Activated CD4-positive, alpha-beta T cell treated with anti-CD3 and anti-CD28 coated beads, Interleukin-10, Interleukin-2, amounts not matched to agents 100 ng/mL and 50 ng/mL, durations not matched to agents 16 hours and 8 hours (primary cell): ENCODE measurements around the gene TMOD3.

Source experiments
- DNase-seq: peaks from one replicate; pipeline ENCODE4 v3.0.0-alpha.2; 2020

The TMOD3 gene

DNA sequence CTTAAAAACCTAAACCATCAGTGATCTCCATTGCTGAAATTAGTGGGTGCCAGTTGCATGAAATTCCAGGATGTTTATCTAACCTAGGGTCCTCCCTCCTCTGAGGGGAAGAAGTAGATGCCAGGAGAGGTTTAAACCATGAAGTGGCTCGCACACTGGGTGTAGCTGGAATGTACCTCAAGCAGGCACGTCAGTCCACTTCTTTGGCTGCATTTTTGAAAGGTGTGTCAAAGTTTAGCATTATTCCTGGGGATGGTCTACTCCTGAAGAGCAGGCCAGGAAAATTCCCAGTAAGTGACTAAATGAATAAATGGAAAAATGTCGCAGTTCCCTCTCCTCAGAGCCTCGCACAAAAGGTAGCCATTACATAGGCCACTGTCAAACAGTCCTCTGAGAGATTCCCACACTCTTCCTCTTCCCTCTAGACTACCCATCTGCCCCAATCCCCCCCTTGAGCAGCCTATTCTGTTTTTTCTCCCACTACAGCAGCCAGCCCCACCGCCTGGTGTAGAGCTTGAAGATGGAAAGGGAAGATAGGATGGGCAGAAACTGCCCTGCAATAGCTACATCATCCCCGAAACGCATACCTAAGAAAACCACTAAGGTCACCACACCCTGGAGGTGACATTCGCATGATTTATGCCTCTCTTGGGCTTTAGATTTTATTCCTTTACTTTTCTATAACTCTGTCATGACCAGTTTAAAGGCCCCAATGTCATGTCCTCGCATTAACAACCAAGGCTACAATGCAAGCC, 655 bp upstream of the TMOD3 start:
- DNase-seq, result no peak

DNA sequence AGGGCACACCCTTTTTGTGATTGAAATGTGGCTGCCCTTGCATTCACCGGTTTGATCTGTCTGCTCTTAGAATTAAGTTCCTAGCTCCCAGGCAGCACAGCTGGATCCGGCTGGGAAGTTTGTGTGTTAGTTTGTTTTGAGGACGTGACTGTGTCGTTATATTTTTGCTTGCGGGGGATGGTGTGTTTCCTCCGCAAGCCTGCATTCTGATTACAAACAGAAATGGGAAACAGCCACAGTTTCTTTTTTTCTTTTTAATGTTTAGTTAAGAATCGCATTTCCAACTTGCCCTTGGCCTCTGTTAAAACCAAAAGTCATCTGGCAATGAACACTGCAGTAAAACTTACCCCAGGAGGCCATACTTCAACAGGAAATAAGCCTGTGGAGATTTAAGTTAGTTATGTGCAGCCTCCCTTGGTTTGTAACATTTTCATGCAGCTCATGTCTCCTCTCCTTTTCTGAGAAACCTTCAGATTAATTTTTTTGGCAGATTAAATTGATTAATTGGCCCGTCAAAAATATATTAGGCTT, 888 bp downstream of the TMOD3 start:
- peak; percentile 40 for DNase-seq

DNA sequence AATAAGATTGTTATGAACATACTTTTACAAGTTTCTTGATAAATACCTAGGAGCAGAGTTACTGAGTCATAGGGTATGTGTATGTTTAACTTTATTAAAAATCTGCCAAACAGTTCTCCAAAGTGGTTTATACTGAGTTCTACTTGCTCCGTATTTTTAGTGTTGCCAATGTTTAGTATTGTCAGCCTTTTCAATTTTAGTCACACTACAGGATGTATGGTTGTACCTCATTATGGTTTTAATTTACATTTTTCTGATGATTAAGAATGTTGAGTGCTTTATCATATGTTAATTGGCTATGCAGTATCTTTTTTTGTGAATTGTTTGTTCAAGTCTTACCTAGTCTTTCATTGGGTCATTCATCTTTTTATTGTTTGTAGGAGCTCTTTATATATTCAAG, 4.3 kb downstream of the TMOD3 start:
- peak; percentile 56 for DNase-seq

DNA sequence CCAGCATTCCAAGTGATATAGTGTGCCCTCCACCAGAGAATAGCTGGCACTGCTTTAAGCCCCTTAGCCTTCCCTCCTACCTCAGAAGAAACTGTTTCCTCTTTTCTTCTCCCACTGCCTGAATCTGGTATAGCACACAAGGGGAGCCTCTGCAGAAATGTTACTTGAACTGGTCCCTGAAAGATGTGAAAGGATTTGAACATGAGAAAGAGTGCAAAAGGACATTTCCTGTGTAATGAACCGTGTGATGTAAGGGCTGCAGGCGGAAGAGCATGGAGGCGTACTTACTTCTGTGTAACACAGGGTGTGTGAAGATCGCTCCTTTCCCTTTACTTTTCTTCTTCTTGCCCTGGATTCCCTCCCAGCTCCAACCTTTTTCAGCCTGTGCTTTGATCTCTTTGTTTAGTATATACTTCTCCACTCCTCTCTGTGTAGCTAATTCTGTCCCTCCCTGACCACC, 8.4 kb downstream of the TMOD3 start:
- peak; percentile 34 for DNase-seq

DNA sequence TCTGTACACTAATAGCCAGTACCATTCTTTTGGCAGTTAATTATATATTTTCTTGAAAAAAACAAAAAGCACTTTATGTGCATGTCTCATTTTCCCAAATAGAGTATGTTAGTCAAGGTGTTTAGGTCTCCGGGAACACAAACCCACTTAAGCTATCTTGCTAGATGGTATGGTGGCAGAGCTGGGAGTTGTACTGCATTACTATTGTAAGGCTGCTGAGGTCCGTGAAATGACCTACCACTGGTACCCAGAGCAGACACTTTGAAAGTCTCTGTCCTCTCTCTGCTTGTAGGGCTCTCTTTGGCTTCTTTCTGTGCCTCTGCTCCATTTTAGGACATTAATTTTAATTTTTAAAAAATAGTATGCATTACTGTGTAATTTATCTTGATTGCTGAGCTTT, 8.8 kb downstream of the TMOD3 start:
- DNase-seq, result no peak

DNA sequence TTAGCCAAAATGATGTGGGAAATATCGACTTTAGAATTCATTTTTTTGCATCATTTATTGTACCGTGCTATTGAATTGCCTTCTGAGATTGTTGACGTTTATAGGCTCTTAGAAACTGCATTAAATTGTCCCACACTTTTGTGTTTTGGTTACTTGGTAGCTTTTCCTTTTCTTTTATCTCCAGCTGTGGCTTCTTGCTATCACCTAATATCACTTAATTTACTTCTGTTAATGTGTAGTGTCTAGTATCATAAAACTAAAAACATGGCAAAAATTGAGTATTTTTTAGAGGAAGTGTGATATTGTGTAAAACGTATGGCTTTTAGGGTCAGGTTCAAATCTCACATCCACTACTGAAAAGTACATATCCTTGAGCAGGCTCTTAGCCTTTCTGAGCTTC, 11.2 kb downstream of the TMOD3 start:
- no peak for DNase-seq

DNA sequence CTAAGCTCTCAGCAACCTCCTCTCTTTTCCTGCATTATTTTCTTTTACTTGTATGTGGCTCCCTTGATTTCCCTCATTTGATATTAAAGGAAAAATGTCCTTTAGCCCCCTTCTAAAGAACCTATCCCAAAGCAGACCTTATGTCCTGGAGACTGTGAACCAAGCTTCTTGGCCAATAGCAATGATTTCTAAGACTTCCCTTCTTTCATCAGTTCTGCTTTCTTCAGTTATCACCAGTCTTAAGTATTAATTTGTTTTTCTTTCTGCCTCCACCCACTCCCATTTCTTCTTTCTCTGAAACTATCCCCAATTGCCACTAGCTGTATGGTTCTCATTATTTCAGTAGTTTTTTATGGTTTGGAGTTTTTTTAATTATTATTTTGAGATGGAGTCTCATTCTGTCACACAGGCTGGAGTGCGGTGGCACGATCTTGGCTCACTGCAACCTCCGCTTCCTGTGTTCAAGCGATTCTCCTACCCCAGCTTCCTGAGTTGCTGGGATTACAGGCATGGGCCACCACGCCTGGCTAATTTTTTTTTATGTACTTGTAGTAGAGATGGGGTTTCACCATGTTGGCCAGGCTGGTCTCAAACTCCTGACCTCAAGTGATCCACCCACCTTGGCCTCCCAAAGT, 12.1 kb downstream of the TMOD3 start:
- DNase-seq, result no peak

DNA sequence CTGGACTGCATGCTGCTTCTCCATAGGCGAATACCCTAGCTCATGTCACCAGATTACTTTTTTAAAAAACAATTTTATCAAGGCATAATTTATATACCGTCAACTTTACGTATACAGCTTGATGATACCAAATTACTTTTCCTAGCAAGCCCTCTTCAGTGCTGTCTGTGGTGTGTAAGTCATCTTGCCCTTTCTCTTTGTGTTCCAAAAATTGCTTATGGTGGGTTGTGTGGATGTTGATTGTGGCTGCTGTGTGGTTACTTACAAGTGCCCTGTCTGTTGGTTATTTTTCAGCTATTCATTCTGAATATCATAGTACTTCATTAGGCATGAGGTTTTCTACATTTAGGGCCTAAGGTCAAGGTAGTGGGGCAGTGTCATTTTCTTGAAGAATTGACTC, 12.8 kb downstream of the TMOD3 start:
- no peak for DNase-seq

DNA sequence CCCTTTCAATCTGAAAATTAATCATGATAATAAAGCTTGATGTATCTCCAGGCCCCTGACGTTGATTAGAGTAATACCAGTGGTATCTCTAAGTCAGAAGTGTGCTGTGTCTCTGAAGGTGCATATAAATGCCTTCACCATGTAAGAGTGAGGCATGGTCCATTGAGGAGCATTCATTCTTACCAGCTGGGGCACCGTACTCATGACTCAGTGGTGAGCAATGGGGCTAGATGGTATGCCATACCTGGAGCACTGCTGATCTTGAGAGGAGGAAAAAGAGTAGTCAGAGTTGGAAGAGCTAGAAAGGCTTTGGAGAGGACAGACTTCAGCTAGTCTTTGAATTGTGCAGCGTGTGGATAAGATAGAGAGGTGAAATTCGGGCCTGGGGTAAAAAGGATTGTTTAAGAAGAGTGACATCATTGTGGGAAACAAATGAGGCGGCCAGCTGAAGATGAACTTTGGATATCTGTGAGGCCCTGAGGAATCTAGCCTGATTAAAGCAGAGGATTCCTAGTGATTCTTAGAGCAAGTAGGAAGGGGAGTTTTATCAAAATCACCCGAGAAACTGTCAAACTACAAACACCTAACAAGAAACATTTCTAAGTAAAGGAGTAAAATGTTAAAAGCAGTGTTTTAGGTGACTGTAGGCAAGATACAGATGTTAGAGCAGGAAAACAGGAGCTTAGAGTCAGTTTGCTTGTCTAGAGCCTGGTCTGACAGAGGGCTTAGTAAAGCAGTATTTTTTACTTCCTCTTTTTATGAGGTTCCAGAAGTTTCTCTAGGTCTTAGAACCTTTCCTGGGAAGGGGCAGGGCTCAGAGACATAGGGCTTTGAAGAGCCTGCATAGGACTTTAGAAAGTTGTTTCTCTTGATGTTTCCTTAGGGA, 13.6 kb downstream of the TMOD3 start:
- DNase-seq, result no peak

DNA sequence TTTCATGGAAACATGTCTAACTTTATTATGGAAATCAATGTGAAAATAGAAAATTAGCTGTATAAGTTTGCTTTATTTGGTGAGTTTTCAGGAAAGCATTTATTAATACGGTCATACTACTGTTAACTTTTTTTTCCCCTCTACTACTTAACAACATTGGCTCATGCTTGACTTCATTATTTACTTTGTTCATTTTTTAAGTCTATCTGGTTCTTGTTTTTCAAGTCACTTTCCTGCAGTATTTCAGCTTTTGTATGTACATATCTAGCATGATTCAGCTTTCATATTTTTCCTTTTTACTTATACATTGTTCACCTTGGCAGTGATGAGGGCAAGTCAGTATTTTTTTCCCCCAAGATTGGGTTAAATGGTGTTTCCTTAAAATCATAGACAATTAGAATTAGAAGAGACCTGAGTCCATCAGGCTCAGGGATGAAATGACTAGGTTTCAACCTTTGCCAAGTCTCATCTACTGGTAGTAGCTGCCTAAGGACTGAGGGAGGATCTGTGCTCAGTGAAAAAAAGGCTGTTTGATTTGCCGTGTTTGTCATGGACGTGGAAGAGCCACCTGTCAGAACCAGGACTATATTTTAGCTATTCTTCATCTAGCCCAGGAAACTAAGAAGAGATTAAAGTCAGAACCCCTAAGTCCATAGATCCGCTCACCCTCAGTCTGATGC, 15.4 kb downstream of the TMOD3 start:
- DNase-seq, result no peak

DNA sequence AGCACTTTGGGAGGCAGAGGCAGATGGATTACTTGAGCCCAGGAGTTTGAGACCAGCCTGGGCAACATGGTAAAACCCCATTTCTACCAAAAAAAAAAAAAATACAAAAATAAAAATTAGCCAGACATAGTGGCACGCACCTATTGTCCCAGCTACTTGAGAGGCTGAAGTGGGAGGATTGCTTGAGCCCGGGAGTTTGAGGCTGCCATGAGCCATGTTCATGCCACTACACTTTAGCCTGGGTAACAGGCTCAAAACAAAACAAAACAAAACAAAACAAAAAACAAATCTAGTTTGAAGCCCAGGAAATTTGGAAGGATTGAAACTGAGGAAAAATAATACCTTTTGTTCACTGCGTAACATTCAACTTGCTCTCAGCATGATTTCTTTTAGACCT, 16.6 kb downstream of the TMOD3 start:
- no peak for DNase-seq

DNA sequence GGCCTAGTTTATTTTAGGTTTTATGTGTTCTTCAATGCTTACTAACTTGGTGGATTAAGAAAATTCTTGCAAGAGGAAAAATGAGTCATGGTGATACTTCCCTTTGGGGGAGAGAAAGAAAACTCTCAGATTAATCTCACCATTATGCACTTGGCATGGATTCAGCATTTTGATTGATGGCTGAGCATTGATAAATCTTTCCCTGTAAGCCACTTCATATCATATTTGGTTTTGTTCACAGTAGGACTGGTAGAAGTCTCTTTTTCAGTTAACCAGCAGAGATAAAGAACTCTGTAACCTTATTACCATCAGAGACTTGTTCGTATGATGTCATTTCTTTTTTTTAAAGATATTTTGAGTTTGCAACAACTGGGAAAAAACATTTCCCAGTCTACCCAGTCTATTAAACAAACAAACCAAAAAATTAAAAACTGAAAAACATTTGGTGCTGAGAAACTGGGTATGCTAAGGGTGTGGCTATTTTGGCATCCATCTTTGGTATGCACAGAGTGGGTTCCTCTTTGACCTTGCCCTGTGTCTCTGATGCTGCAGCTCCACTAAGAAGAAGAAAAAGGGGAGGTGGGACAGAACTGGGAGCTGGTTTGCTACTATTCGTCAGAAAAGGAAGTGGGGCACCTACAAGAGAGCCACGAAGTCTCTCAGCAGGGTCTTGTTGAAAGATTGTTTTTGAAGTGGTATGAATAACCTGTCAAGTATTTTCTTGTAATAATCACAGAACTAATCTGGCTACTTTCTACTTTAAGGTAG, 17.2 kb downstream of the TMOD3 start:
- peak; percentile 42 for DNase-seq

DNA sequence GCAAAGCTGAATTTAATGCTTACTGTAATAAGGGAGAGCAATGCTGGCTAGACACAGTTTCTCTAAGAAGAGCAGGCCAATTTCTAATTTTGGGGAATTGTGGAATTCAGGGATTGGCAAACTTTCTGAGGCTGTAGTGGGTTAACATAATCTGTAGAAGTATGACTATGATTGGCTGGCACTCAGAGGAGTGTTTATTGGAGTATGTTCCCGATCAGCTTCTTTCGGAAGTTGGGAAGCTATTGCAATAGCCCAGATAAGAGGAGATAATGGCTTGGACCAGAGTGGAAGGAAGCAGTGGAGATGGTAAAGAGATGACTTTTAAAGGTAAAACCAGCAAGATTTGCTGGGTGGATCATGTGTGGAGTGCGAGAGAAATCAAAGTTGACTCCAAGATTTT, 19.4 kb downstream of the TMOD3 start:
- DNase-seq, result no peak

DNA sequence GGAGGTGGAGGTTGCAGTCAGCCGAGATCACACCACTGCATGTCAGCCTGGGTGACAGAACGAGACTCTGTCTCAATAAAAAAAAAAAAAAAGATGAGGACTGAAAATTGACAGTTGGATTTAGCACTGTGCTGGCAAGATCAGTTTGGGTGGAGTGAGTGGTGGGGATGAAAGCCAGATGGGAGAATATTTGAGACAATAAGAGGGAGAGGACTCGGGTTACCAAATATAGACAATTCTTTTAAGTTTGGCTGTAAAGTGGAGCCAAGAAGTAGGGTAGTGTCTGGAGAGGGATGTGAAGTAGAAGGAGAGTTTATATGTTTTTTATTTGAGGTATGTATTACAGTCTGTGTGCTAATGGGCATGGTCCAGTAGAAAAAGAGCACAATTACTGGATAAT, 20.4 kb downstream of the TMOD3 start:
- DNase-seq, result no peak

DNA sequence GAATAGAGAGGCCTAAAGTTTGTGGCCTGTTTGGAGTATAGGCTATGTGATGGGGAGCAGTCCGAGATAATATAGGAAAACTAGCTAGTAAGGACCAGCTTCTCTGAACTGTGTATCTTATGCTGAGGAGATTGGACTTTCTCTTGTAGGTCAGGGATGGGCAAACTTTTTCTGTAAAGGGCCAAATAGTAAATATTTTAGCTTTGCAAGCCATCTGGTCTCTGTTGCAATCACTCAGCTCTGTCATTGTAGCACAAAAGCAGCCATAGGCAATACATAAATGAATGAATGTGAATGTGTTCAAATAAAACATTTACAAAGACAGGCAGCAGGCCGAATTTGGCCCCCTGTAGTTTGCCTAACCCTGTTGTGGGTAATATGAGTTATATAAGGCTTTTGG, 24.5 kb downstream of the TMOD3 start:
- DNase-seq, result no peak

DNA sequence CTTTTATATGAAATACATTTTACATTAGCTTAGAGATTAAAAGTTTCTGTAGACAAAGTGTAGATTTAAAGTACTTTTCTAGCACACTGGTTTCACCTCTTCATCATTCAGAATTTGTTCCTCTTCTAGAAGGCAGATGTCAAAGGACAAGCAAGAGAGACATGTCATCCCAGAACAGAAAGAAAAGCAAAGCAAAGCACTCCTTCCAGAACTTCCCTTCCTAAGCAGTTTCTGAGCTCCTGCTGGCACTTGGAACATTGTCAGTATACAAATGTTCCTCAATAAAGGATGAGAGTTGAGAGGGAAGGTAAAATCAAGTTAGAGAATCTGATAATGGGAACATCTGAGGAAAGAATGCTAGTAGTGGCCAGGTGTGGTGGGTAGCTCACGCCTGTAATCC, 26.2 kb downstream of the TMOD3 start:
- no peak for DNase-seq

DNA sequence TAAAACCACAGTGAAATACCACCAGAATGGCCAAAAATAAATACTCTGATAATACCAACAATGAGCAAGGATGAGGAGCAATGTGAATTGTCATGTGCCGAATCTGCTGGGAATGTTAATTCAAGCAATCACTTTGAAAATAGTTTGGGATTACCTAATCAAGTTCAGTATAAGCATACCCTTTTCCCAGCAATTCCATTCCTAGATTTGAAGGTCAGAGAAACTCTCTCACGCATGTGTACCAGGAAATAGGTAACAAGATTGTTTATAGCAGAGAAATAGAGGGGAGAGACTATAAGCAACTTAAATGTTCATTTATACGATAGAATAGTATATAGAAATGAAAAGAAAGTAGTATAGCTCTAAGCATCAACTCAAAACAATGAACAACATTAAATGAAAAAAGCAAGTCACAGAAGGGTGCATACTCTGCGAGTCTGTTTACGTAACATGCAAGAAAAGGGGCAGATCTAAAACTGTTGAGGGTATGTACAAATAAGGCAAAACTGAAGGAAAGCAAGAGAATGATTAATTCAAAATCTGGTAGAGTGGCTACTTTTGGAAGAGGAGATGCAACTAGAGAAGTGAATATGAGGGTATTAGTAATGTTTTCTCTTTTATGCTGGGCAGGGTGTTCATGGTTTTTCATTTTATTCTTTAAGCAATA, 27.4 kb downstream of the TMOD3 start:
- DNase-seq, result no peak

DNA sequence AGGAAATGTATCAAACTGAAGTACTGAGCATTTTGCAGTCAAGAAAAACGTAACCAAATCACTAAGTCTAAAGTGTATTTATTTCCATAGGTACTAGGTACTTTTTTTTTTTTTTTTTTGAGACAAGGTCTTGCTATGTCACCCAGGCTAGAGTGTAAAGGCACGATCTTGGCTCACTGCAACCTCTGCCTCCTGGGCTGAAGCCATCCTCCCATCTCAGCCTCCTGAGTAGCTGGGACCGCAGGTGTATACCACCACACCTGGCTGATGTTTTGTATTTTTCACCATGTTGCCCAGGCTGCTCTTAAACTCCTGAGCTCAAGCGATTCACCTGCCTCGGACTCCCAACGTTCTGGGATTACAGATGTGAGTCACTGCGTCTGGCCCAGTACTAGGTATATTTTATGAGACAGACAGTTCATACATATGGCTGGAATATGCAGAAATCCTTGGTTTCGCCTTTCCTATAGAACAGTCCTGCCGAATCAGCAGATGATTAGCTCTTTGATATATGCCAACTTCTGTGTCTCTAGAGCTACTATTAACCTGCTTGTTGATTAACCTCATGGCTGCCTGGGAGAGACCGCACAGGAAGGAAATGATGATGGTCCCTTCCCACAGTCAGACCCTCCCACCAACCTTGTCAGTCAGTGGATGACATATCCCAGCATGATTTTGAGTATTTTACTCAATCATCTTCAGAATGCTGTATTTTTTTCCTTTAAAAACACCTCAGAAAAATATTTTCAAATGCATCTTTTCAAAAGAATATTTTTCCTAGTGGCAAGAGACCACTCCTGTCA, 32.3 kb downstream of the TMOD3 start:
- DNase-seq, result peak; percentile 66

DNA sequence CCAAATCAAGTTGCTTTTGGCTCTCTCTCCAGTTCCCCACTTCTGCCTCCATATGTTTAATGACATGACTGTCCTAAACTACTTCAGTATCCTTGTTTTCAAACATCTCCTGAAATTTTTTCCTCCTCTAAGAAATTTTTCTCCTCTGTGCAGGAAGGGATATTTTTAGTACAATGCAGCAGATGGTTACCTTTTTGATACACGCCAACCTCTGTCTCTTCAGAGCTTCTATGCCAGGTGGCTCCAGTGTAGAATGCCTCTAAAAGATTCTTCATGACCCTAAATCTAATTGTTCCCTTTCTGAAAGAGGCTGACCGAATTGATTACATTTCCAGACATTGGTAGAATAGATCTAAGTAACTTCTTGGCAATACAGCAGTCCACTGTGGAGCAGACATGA, 33.7 kb downstream of the TMOD3 start:
- DNase-seq, result no peak

DNA sequence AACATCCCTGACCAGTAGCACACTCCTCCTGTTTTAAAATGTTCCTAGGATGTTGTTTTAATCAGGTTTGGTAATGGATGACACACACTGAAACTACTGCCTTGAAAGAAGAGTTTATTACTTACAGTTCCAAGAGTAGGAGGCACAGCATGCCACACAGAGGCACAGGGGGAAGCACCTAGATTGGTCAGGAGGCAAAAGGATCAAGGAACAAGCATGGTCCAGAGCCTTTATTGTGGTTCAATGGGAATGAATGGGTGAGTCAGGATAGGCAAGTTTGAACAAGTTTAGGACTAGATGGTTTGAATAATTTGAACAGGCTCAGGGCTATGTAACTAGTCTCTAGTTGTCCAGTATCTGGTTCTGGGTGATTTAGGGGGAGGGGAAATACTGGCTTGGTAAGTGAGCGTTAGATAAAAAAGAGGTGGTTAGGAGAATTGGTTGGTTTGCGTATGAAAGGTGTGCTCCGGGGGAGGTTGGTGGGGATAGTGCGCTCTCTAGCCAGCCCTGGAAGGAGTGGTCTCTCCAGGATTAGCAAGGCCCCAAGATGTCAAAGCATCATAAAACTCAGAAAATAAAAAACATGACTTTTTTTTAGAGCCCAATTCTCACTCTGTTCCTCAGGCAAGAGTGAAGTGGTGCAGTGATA, 35.1 kb downstream of the TMOD3 start:
- peak; percentile 20 for DNase-seq
